Limb (tissue), 2 donors: ENCODE data around the gene USP6NL.
A peak's percentile ranks its signal among the peaks of the same experiment; 100 is the strongest.
"Not testable (repeated sequence)": the region's sequence is repeated elsewhere in the genome, so short reads cannot be mapped to it uniquely, and the experiment has no call there.

Source experiments
- DNase-seq, 2 donors: peaks; one replicate each; pipeline ENCODE4 v3.0.0-alpha.2; 2016; ENCODE audit errors: extremely low spot score in 2 of 2

The USP6NL gene

DNA sequence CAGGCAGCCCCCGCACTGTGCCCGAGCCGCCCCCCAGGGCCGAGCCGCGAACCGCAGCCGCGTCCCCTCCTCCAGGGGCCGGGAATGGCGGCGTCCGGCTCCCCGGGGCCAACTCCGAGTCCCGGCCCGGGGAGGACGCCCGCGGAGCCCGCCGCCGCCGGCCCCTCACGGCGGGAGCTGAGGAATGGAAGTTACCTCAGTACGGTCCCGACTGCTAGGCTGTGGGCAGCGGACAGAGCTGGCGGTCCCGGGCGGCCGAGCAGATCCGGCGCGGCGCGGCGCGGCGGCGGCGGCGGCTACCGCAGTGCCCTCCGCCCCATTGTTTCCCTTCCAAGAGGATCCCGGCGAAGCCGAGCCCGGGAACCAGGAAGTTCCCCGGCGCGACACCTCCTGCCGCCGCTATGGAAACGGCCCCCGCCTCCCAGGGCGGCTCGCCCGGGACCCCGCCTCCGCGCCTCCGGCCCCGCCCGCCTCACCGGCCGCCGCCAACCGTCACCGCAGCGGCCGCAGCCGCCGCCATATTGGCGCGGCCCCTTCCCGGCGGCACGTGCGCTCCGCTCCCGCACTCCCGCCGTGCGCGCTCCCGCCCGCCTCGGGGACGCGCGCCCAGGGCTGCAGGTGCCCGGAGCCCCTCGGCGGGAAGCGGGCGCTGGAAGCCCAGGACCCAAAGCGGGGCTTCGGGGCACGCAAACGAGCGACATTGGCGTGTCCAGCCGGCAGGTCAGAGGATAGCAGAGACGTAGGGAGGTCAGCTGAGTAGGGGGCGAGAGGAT is at the start of gene USP6NL:
Gene USP6NL, minus strand, starts transcription at position 403 of the 773 bp plus-strand sequence. CDS start 14,016 bp downstream, outside the sequence.
- DNase-seq, result peak; percentile 74 to 92

DNA sequence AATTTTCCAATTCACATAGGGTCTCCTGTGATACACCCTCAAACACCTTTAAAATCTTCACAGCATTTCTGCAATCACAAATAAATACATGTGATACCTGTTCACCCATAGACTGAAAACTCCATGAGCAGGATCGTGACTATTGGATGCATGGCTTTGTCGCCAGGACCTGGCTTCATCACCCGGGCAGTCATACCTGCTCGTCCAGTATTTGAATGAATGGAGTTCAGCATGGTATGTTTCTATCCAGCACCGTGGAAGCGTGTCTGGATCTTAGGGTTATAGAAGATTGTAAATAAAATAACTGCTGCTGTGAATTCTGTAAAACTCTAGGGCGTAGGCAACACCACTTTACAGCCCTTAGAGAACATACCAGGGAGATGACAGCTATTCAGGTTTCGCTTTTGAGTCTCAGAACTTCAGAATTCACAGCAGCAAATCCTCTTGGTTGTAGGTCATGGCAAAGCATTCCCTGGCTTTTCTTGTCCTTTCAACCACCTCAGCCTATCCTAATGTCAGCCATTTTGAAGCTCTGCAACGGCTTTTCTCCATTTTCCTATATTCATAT is 47.4 kb upstream of the USP6NL start:
- DNase-seq, result no peak

DNA sequence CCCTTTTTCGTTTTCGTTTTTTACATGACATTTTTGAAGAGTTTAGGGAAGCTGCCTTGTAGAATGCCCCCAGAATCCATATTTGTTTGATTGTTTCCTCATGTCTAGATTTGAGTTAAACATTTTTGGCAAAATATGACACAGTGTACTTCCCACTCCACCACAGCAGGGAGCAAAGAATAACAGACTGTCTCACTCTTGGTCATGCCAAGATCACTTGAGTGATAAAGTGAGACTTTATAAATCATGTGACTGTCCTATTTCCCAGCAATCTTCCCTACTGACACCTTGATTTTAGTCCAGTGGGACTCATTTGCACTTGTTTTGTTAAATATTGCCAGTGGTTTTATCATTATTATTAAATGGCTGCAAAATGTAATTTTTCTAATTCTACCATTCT is 44.4 kb upstream of the USP6NL start:
- DNase-seq, result no peak

DNA sequence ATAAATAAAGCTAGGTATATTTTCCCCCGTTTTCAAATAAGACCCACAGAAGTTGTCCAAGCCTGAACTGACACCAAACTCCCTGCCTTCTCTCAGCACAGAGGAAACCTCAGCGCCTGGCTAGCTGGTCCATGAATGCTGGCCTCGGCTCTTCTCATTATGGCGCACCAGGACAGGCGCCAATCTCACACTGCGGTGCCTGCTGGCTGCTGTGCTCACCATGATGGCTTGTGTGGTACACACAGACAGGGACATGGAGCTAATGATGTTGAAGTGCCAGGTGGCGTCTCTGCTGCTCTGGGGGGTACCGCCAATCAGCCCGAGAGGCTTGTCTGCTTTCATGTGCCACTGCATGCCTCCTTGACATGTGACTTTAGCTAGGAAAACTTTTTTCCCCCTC is 43.2 kb upstream of the USP6NL start:
- DNase-seq, result no peak

DNA sequence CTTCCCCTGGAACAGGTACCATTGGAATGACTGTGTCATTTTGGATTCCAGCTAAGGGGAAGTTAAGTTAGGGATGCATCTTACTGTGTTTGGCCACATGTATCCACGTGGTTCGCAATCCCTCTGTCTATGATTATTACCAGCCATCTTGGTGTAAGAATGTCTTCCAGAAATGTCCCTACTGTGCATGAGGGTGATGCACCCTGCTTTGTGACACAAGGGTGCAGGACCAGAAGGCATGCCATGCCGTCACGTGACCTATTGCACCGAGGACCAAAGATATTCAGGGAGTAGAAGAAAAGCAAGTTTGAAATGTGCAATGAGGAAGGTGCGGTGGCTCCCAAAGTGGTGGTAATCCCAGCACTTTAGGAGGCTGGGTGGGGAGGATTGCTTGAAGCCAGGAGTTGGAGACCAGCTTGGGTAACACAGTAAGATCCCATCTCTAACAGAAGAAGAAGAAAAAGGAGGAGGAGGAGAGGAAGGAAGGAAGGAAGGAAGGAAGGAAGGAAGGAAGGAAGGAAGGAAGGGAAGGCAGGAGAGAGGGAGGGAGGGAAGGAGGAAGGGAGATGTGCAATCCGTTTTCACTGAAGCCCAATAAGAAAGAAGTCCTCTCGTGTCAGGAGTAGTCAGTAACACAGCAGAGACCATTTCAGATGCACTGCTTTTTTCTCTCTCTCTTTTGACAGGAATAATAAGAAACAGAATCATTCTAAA is 42.5 kb upstream of the USP6NL start:
- no peak for DNase-seq

DNA sequence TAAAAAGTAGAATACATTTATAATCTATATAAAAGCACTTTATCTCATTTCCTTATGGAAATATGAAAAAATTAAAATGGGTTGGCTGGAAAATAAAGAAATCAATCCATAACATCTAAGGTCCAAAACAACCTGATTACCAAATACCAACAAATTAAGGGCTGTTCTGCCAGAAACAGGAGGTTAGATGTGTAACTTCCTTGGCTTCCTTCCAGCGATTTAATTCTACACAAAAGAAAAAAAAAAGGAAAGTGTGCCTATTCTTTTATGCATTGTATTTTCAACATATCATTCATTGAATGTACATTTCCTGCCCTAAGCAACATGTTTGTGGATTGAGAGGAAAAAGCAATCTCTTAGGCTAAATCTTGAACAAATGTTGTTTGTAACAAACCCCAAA is 36.2 kb upstream of the USP6NL start:
- DNase-seq, result no peak

DNA sequence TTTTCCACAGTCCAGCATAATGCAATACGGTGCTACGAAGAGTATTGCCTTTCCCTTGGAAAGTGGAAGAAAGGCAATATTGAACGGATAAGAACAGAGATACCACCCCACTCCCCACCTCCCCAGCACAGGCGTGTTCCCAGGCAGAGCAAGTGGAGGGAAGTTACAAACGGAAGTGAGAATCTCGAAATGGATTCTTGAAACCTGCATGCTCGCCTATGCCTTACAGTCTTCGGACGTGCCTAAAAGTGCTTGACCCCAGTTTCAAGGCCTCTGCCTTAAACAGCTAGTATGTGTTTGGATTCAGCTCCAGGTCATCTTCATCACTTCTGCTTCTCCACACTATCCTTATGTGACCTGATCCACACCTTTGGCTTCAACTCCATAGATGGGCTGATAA is 35.0 kb upstream of the USP6NL start:
- no peak for DNase-seq

DNA sequence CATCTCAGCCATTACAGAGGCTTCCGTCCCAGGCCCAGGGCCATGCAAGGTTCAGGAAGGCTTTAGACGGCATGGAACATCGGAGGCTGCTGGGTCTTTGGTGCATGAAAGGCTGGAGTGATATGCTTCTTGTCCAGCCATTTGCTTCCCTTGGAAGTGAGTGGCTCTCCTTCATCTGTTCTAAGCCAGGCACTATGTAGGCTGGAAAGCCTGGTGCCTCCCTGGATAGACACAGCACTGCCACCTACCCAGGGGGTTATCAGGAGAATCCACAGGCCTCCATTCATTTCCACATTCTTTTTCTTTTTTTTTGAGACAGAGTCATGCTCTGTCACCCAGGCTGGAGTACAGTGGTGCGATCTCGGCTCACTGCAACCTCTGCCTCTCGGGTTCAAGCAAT is 31.6 kb upstream of the USP6NL start:
- DNase-seq, result no peak

DNA sequence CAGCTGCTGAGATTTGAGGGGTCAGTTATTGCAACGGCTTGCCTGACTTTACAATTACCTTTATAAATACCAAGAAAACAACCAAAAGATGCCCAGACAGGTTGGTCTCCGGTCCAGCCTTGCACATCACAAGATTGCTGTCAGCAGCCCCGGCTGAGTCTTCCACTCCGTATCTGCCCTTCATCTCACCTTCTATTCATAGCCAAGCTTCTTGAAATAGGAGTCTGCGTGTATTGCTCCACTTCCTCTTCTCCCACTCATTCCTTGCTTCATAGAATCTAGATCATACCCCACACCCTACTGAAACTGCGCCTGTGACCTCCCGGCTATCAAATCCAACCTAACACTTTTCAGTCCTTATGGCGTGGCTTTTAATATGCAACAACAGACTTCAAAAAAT is 31.1 kb upstream of the USP6NL start:
- no peak for DNase-seq

DNA sequence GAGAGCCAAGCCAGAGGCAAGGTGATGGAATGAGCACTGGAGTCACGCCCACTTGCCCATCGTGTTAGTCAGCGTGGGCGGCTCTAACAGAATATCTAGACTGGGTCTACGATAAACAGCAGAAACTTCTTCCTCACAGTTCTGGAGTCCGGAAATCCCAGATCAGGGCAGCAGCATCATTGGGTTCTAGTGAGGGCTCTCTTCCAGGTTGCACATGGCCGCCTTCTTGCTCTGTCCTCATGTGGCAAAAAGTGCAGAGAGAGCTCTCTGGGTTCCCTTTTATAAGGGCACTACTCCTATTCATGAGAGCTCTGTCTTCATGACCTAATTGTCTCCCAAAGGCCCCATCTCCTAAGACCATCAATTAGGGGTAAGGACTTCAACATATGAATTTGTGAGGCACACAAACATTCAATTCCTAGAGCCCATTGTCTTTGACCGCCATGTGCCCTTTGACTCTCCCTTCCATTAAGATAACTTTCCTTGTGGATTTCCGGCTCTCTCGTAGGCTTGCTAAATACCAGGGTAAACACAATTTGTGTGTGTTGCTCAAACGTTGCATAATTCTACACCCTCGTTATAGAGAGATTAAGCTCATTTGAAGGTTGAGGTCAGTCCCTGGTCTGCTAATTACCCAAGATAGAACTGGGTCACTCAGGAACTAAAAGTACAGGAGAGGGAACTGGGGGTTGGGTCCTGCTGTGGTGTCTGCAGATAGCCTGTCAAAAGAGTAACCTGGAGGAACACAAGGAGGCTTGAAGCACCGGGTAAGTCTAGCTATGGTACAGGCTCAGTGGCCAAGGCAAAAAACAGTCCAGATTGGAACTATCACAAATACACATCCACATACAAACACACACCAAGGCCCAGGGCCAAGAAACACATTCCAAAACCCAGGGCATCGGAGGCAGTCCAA is 28.7 kb upstream of the USP6NL start:
- DNase-seq, result no peak

DNA sequence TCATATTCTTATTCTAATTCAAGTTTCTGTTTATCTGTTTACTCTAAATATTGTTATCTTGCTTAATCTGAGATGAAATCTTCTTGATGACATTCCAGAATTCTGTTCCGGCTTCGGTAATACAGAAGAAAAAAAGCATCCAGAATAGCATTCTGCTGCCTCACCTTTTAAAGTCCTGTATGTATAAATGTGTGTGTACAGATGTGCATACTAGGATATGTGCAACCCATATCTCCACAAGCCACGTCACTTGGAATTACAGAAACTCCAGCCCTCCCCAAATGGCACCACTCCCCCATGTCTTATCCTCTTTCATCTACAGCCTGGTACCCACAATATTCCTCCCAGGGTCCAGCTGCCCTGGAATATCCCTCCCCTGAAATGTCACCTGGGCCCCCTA is 27.9 kb upstream of the USP6NL start:
- DNase-seq, result no peak

DNA sequence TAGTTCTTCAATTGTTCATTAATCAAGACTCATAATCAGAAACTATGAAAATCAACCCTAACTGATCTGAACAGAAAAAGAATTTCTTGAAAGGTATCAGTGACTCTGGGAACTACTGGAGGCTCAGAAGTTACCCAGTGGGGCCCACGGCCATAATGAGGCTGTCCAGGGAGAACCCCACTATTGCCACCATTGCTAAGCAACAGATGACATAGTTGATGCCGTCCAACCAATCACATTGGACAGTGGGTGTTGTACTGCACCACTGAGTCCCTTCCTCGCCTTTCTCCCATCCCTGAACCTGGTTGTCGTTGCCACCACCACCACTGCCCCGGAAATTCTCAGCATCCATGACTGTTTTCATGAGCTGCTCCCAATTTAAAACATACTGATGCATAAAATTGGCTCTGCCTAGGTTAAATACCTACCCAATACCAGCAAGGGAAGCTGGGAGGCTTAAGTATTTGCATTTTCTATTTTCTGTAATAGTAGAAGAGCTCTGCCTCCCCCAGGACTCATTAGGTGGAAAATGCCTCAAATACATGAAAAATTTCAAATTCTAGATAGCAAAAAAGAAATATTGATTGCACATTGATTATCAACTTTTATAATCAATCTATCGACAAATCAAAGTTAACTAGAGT is 26.7 kb upstream of the USP6NL start:
- no peak for DNase-seq

DNA sequence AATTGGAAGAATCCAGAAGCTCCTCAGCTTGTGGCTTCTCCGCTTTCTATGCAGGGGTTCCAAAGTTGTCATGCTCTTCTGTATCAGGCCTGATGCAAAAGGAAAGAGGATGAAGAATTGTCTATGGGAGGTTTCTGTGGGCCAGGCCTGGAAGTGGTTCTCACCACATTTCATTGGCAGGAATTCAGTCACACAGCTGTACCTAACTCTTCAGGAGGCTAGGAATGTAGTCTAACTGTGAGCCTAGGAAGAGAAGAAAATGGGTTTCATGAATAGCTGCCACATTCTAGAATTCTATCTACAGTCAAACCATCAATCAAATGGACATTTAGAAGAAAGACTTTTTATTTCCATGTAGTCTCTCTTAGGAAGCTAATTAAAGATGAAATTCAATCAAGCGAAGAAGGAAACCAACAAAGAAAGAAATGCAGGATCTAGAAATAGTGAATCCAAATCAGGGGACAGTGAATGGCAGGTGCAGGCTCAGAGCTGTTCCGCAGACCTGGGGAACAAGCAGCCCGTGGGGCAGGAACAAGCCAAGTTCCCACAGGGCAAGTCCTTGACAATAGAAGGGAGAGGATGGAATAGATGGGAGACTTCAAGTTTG is 25.4 kb upstream of the USP6NL start:
- DNase-seq, result no peak

DNA sequence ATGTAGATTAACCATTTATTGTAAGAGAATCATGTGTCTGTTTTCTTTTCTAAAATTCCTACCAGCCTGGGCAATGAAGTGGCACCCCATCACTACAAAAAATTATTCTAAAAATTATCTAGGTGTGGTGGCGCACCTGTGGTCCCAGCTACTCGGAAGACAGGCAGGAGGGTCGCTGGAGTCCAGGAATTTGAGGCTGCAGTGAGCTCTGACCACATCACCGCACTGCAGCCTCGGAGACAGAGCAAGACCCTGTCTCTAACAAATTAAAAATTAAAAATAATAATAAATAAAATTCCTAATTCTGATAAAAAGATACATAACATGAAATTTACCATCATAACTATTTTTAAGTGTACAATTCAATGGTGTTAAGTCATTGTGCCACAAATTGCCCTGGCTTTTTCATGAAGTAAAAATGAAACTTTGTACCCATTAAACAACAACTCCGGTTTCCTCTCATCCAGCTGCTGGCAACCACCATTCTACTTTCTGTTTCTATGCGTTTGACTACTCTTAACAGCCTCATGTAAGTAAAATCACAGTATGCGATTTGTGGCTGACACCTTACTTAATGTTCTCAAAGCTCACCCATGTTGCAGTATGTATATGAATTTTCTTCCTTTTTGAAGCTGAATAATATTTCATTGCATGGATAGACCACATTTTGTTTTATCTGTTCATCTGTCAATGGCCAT is 20.6 kb upstream of the USP6NL start:
- DNase-seq, result no peak

DNA sequence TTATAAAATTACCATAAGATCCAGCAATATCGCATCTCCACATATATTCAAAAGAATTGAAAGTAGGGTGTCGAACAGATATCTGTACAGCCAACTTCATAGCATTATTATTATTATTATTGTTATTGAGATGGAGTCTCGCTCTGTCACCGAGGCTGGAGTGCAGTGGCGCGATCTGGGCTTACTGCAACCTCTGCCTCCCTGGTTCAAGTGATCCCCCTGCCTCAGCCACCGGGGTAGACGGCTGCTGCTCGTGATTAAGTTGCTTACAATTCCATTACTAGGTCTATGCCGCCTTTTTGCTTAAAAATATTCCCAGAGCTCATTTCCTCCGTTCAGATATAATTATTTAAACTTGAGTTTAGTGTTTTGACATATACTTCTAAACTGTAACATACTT is 19.8 kb upstream of the USP6NL start:
- DNase-seq, result no peak

DNA sequence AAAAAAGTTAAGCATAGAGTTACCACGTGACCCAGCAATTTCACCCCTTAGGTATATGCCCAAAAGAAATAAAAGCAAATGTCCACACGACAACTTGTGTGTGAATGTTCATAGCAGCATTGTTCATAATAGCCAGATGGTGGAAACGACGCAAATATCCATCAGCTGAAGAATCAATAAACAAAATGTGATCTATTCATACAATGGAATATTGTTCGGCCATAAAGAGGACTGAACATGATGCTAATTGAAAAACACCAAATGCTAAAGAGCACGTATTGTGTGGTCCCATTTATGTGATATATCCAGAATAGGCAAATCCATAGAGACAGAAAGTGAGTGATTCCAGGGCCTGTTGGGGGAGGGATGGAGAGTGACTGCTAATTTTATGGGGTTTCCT is 18.3 kb upstream of the USP6NL start:
- DNase-seq, result no peak

DNA sequence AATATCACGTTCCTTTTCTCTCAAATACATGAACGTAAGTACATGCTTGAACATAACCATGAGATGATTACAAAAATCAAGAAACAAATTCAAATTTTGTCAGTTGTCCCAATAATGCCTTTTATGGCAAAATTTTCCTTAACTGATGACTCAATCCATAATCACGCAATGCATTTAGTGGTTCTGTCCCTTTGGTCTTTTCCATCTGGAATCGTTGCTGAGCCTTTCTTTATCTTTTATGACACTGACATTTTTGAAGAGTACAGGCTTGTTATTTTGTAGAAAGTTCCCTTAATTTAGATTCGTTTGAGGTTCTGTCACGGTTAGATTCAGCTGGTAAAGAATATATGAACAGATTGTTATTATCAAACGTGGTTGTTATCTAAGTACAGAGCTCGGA is 16.5 kb upstream of the USP6NL start:
- DNase-seq, result not testable (repeated sequence)

DNA sequence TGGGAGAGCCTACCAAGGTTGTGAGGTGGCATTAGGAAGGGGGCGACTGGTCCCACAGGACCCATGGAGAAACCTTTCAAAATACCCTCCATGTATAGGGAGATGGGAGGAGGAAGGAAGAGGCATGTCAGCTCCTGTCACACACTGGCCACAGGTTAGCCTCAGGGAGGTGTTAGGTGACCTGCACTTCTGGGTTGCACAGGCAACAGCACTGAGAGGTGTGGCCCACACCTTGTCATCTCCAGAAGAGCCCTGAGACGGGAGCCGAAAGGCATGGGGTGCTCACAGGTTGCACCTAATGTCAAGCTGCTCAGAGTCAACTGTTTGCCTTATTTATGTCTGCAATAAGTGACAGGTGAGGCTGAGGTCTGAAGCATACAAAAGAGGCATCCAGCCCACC is 14.6 kb upstream of the USP6NL start:
- DNase-seq, result no peak

DNA sequence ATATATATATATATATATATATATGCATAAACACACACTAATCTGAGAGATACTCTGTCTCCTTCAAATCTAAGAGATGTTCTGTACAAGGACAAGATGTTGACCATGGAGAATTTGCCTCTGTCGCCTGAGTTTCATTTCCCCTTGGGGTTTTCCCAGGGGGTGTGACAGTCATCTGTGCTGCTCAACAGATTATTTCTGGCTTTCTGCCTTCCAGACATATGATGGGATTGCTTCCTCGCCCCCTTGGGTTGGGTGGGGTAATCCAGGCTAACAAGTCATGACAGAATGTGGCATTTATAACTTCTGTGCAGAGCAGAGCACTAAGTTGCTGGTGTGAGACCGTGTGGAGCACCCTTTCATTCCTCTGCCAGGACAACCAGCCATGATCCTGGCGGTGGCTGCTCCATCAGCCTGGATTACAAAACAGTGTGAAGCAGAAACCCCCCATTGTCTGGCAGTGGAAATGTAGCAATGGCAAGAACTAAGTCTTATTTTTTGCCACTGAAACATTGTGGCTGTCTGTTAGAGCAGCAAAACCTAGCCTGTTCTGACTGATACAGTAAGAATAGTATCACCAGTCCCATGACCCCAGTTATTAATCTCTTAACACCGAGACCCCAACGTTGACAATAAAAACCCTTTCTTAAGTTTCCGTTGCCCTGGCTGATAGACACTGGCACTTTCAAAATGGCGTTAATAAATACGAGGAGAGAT is 13.7 kb upstream of the USP6NL start:
- no peak for DNase-seq

DNA sequence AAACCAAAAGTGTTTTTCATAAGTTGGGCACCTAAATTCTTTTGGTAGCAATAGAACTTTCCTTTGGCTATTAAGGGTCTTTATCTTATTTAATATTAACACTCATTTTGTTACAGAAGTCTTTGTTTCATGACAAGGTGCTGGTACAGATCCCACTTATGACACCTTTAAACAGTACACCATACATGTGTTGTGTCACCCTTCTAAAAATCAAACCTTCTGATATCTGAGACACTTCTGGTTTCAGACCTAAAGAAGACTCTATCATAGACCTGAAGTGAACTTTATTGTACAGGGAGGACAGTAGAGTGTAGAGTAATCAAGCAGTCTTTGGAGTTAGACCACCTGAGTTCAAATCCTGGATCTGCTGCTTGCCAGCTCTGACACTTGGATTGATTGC is 5.8 kb upstream of the USP6NL start:
- no peak for DNase-seq
